ENCODE results near the gene OR9G4. TPM values are rescaled to one million over a fixed set of nuclear protein-coding genes. Genes with fewer than 3 reads are reported as not detected.

The OR9G4 gene
- total and polyA plus RNA-seq, 8 donors: not detected

GRCh38 chr11:56700242-56700913, 48.1 kb downstream of the OR9G4 start:
- 47 to 54% methylated on average over 10 of the region's 10 CpGs for WGBS, 2 donors
- no peak for ATAC-seq

GRCh38 chr11:56698795-56699194, 49.7 kb downstream of the OR9G4 start, which contains the start of gene OR9G1:
Gene OR9G1, plus strand, starts transcription at chr11:56699095. Its CDS starts 1,293 bp downstream, at chr11:56700388.
- Histone ChIP-seq H3K4me3 (no peak within 1 kb of the TSS), H3K27ac (no peak within 1 kb of the TSS), H3K36me3 (no peaks in the 10 kb centered on the region), H3K9me3 (no peaks in the 10 kb centered on the region), H3K4me1 (no peaks in the 10 kb centered on the region), H3K27me3 (no peaks in the 10 kb centered on the region)
- no peak for TF ChIP-seq CTCF (IDR thresholded peaks at IDR 0.05)
- FAIRE-seq: no peak
- no peak for ATAC-seq
- intact Hi-C loops (cut with DNase I): no loop called here
- no peak for DNase-seq
- WGBS, 2 donors: 85 to 86% methylated on average over 1 of the region's 1 CpG

More at GRCh38 chr11:56700242-56700913, 48.1 kb downstream of the OR9G4 start:
- H3K27ac ChIP-seq: no peak overlapping the region
- H3K36me3 ChIP-seq: no peaks in the 10 kb centered on the region
- no peaks in the 10 kb centered on the region for H3K4me1 ChIP-seq
- FAIRE-seq: no peak
- no peaks in the 10 kb centered on the region for H3K27me3 ChIP-seq
- peak in 1 of 6 donors; percentile 27 for DNase-seq
- H3K4me3 ChIP-seq: no peak overlapping the region
- intact Hi-C loops (cut with DNase I): no loop called here
- H3K9me3 ChIP-seq: no peaks in the 10 kb centered on the region
- TF ChIP-seq CTCF (IDR thresholded peaks at IDR 0.05): no peak

- H3K4me1 ChIP-seq: no peaks in the 10 kb centered on the region
- WGBS, 2 donors: 56 to 75% methylated on average over 2 of the region's 2 CpGs
- no peak overlapping the region for H3K4me3 ChIP-seq
- intact Hi-C loops (cut with DNase I): no loop called here
- no peak for DNase-seq
- FAIRE-seq: no peak
- no peak overlapping the region for H3K27ac ChIP-seq
- no peaks in the 10 kb centered on the region for H3K27me3 ChIP-seq
- no peak for TF ChIP-seq CTCF (IDR thresholded peaks at IDR 0.05)
- H3K9me3 ChIP-seq: no peaks in the 10 kb centered on the region
- H3K36me3 ChIP-seq: no peaks in the 10 kb centered on the region
- no peak for ATAC-seq
Observed at GRCh38 chr11:56693428-56693827, 55.1 kb downstream of the OR9G4 start.

Small RNA genes within 50 kb of the gene (microRNA-seq; reads per million reads assigned to microRNA genes)
- 0 reads per million in 2 donors for gene MIR6128

Other genes starting within 250 kb of the OR9G4 start
- not detected for gene OR5M11, start 205.4 kb downstream of the OR9G4 start, total RNA-seq
- gene OR5M11, start 205.4 kb downstream of the OR9G4 start, polyA plus RNA-seq: not detected
- not detected for gene OR5M10, start 171.0 kb downstream of the OR9G4 start, total RNA-seq
- not detected for gene OR5M10, start 171.0 kb downstream of the OR9G4 start, polyA plus RNA-seq
- gene OR5M1, start 133.8 kb downstream of the OR9G4 start, total RNA-seq: not detected
- gene OR5M1, start 133.8 kb downstream of the OR9G4 start, polyA plus RNA-seq: not detected
- not detected for gene OR5AP2, start 106.3 kb downstream of the OR9G4 start, total RNA-seq
- not detected for gene OR5AP2, start 106.3 kb downstream of the OR9G4 start, polyA plus RNA-seq
- not detected for gene OR5AR1, start 85.0 kb downstream of the OR9G4 start, total RNA-seq
- gene OR5AR1, start 85.0 kb downstream of the OR9G4 start, polyA plus RNA-seq: not detected
- not detected for gene OR9G1, start 49.6 kb downstream of the OR9G4 start, total RNA-seq
- not detected for gene OR9G1, start 49.6 kb downstream of the OR9G4 start, polyA plus RNA-seq
- not detected for gene OR5AK2, start 240.2 kb upstream of the OR9G4 start, total RNA-seq
- not detected for gene OR5AK2, start 240.2 kb upstream of the OR9G4 start, polyA plus RNA-seq

Measured in pancreas (tissue), 10 donors.